Stimulated activated CD4-positive, alpha-beta T cell treated with anti-CD3 and anti-CD28 coated beads, TNF-alpha, amount 100 ng/mL, for 48 hours (primary cell): ENCODE data around the gene SCFD2.
"Not testable (repeated sequence)": the region's sequence is repeated elsewhere in the genome, so short reads cannot be mapped to it uniquely, and the experiment has no call there.

Experiments
- DNase-seq, 3 donors: peaks; one replicate each; pipeline ENCODE4 v3.0.0-alpha.2; 2020; ENCODE audit warnings: low read depth in 3 of 3

Gene SCFD2

GRCh38 chr4:53139256-53139655 is 226.6 kb downstream of the SCFD2 start:
- not testable (repeated sequence) for DNase-seq

DNA sequence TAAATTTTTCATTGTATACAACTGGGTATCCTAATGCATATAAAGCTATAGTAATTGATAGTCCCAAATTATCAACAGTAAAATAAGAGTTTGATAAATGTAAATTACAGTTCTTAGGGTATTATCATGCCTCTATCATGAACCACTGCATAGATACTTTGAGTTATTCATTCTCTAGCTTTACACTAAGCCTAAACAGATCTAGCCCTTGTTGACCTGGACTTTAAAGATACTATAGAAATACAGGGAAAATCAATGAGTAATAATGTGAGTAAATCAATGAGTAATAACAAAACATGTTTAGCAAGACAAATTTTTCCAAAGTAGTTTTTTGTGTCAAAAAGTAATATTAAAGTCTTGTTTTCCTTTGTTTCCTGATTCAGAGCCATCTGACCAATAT is 228.4 kb downstream of the SCFD2 start:
- no peak for DNase-seq

- no peak for DNase-seq
These were observed 228.9 kb downstream of the SCFD2 start for GRCh38 chr4:53136954-53137353.

GRCh38 chr4:53132132-53132891 is 233.5 kb downstream of the SCFD2 start:
- DNase-seq: no peak

GRCh38 chr4:53131562-53131925 is 234.3 kb downstream of the SCFD2 start:
- no peak for DNase-seq

DNA sequence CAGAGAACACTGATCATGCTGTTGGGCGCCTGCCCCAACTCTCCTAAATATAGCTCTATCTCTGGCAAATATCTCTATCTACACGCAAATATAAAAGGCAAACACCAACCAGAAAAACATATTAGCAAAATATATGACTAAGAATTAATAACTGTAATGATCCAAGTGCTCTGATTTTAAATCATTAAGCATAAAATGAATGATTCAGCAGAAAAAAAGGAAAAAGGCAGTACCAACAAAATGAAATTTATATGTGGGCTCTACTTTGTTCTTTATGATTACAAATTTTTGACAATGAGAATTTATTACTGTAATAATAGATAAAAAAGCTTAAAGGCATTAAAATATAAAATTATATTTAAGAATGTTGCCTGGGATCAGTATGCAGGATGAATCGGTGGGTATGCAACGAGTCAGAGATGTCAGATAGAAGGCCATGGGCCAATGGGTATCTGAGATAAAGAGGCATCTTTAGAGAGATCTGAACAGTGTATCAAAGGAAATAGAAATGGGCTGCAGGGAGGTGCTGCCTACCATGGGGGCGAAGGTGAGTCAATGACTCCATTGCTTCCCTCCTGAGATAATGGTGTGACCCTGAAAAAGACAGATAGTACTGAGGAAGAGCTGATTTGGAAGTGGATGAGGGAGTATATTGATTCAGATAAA is 234.8 kb downstream of the SCFD2 start:
- DNase-seq: no peak

- DNase-seq: no peak
These were observed 237.0 kb downstream of the SCFD2 start for GRCh38 chr4:53128706-53129357.

DNA sequence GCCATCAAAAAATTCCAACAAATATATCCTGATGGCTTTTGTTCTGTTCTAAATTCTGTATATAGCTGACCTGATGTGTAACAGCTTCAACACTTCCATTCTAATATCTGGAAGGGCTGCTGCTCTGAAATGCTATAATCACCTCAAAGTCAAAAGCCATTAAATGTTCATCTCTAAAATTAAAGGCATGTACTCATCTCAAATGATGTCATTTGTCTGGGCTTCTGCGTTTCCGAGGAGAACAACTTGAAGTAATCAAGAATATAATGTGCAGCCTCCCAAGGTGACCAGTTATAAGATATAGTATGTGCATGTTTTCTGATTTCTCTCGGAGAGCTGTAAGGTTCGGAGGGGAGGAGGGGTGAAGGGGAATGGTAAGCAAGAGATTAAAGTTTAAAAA is 237.6 kb downstream of the SCFD2 start:
- no peak for DNase-seq

- DNase-seq: no peak
These were observed 238.5 kb downstream of the SCFD2 start for GRCh38 chr4:53127365-53127764.

DNA sequence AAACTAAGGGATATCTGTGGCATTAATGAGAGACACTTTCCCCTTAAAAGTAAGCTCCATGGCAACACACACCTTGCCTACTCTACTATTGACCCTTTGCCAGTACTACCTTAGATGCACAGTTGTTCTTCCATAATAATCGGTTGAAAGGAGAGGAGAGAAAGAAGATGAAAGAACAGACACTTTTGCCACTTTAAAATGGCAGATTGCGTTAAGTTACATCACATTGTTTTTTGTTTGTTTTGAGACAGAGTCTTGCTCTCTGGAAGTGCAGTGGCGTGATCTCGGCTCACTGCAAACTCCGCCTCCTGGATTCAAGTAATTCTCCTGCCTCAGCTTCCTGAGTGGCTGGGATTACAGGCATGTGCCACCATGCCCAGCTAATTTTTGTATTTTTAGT is 239.8 kb downstream of the SCFD2 start:
- no peak for DNase-seq

DNA sequence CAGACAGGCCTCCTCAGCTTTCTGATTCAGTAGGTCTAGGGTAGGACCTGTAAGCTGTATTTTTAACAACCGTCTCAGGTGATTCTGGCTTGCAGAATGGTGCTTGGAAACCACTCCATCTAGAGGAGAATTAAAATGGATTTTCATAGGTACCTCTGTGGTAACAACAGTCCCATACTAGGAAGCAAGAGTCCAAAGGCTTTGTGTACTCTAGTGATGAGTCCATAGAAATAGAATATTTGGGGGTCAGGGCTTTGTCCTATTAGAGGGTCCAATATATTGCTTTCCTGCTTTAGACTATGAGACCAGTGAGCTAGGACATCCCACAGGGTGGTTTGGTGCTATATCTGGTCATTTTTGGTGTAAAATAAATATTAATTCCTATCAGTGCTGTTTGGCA is 242.0 kb downstream of the SCFD2 start:
- DNase-seq: no peak

DNA sequence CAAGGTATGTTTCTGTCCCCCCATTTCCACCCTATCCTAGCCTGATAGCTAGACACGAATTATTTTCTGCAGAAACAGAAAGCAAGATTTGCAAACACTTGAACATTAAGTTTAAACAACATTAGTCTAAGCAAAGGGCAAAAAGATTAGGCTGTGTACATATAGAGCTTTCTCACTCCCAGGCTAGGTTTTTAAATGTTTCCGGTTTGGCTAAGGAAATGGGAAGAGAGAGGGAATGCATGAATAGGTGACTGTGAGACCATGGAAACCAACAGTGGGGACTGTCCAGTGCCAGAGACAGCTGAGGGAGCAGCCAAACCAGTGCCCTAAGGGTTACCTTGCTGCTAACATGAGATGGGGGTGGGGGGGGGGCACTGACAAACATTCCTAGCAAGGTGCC is 242.7 kb downstream of the SCFD2 start:
- DNase-seq: no peak

- no peak for DNase-seq
These were observed 243.4 kb downstream of the SCFD2 start for GRCh38 chr4:53122280-53123116.

GRCh38 chr4:53121264-53121865 is 244.5 kb downstream of the SCFD2 start:
- DNase-seq: no peak

GRCh38 chr4:53120778-53121177 is 245.1 kb downstream of the SCFD2 start:
- no peak for DNase-seq

- DNase-seq: no peak
These were observed 246.2 kb downstream of the SCFD2 start for GRCh38 chr4:53119680-53120079.

GRCh38 chr4:53118676-53119075 is 247.2 kb downstream of the SCFD2 start:
- DNase-seq: no peak

DNA sequence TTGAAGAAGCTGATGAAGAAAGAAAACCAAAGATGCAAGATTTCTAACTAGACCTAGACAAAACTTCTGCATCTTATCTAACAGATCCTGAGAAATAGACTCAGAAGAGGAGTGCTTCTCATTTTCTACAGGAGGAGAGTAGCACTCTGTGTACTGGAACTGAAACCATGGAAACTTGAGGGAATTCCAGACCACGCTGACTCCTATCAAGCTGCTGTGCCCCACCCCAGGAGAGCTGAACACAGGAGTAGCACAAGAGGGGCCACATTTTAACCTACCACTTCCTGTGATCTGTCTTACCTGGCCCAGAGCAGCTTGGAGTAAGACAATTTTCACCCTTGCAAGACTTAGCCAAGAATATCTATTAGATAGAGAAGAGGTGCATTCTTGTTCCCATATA is 248.9 kb downstream of the SCFD2 start:
- DNase-seq: no peak

- DNase-seq: no peak
These were observed 252.2 kb downstream of the SCFD2 start for GRCh38 chr4:53113431-53114225.

DNA sequence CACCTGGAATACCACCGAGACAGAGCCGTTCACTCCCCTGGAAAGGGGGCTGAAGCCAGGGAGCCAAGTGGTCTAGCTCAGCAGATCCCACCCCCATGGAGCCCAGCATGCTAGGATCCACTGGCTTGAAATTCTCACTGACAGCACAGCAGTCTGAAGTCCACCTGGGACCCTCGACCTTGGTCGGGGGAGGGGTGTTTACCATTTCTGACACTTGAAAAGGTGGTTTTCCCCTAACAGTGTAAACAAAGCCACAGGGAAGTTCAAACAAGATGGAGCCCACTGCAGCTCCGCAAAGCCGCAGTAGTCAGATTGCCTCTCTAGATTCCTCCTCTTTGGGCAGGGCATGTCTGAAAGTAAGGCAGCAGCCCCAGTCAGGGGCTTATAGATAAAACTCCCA is 260.5 kb downstream of the SCFD2 start:
- no peak for DNase-seq

DNA sequence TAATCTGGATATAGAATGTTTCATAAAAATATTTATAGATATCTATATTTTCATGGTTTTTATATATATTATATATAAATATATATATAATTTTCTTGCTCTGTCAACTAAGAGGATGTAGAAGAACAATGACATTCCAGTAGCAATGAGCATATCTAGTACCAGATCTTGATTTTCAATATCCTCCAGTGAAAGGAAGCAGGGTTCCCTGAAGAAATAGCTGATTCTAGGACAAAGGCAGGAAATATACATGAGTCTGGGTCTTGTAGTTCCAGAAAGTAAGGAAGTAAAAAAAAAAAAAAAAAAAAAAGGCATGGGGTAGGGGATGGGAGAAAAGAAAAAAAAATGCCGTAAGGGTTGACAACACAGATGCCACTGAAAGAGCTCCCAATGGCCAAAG is 262.4 kb downstream of the SCFD2 start:
- DNase-seq: no peak
